NCI-H2029 treated with DMSO at 0.1 percent for 48 hours (cell line): ENCODE results near the gene TMEM254.
"Not testable (repeated sequence)": the region's sequence is repeated elsewhere in the genome, so short reads cannot be mapped to it uniquely, and the experiment has no call there.

Experiments
- DNase-seq: peaks from one replicate; lab custom pipeline; 2025; lab: John Stamatoyannopoulos, UW

Gene TMEM254

GRCh38 chr10:80077869-80078447, 507 bp upstream of the TMEM254 start:
- no peak for DNase-seq

DNA sequence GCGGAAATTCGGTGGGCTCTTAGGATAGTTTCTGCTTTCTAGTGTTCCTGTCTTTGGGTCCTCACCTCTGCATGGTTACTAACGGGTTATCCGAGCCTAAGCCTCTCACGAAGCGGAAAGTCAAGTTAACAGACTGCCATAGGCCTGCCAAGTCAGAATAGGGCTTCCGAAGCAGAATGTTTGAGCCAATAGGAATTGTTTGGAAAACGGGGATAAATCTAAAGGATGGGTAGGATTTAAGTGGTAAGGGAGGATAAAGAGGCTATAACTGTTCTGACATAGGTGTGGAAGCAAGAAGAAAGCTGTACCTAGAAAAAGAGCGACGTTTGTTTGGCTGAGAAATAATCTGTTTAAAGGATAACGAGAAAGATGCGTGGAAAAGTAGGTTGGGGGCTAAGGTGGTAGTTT, 851 bp downstream of the TMEM254 start:
- no peak for DNase-seq

GRCh38 chr10:80081026-80081425, 2.6 kb downstream of the TMEM254 start:
- DNase-seq, result no peak

- DNase-seq, result no peak
These were observed 3.6 kb downstream of the TMEM254 start for GRCh38 chr10:80081801-80082750.

GRCh38 chr10:80090121-80090520, 11.7 kb downstream of the TMEM254 start:
- peak; percentile 16 for DNase-seq

DNA sequence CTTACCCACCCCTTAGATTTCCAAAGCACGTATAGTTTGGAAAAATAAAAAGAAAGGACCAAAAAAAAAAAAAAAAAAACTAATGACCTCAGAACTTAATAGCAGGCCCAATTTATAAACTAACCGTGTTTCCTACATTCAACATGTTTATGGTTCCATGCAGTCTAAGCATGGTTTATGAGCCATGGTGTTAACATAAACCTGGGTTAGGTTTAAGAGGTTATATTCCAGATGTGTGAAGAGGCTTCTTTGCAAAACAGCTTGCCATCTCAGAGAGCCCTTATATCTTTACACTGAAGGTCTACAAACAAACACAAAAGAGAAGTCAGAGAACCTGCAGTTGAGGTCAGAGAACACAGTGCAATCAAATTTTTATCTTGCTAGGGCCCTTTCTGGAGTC, 15.8 kb downstream of the TMEM254 start:
- DNase-seq, result no peak

- DNase-seq, result not testable (repeated sequence)
These were observed 19.8 kb downstream of the TMEM254 start for GRCh38 chr10:80098272-80098671.

DNA sequence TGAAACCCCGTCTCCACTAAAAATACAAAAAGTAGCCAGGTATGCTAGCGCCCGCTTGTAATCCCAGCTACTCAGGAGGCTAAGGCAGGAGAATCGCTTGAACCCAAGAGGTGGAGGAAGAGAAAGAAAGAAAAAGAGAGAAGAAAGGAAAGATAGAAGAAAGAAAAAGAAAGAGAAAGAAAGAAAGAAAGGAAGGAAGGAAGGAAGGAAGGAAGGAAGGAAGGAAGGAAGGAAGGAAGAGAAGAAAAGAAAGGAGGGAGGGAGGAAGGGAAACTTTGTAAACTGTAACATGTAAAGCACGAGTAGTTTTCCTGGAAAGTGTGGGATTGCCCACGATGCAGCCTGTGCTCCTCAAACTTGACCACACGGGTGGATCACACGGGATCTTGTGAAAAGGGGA, 20.8 kb downstream of the TMEM254 start:
- not testable (repeated sequence) for DNase-seq

- no peak for DNase-seq
These were observed 21.7 kb downstream of the TMEM254 start for GRCh38 chr10:80100116-80100515.

GRCh38 chr10:80100861-80101695, 22.6 kb downstream of the TMEM254 start:
- DNase-seq, result no peak

- DNase-seq, result no peak
These were observed 25.8 kb downstream of the TMEM254 start for GRCh38 chr10:80104066-80104926.

GRCh38 chr10:80108576-80109239, 30.2 kb downstream of the TMEM254 start:
- no peak for DNase-seq

DNA sequence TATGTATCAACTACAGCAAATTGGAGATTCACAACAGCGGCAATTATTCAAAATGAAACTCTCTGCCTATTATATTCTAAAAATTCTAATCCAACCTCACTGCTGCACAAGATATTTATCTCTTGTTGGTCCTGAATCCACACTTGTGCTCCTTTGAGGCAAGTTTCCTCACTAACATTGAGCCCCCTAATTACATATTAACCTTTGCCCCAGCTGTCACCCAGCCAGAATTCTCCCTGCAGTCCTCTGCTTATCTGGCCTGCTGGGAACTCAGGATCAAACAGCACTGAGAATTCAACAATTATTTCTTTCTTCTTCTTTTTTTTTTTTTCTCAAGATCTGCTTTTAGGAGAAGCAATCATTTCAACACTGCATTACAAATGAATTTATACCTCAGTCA, 32.5 kb downstream of the TMEM254 start:
- DNase-seq, result no peak

- no peak for DNase-seq
These were observed 40.2 kb downstream of the TMEM254 start for GRCh38 chr10:80118669-80119068.

DNA sequence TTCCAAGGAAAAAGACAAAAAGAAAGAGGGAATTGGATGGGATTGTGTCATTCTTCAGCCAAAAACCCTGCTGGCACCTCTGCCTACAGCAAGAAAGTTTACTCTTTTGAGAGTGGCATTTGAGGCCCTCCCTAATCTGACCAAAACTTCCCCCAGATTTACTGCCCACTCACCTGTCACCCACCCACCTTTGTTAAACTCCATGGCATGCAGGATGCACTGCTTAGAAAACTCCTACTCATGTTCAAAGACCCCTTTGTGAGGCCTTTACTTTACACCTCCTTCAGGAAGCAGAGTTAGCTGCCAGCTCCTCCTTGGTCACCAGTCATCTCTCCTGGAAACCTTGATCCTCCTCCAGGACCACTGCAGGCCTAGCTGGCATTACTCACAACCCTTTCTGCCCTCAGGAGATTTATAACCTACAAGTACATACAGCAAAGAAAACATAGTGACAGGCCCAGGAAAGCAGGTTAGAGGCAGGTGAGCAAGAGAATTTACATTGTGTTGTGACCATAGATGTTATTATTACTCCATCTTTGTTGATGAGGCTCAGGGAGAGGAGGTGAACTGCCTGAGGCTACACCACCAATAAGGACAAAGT, 43.7 kb downstream of the TMEM254 start:
- no peak for DNase-seq

DNA sequence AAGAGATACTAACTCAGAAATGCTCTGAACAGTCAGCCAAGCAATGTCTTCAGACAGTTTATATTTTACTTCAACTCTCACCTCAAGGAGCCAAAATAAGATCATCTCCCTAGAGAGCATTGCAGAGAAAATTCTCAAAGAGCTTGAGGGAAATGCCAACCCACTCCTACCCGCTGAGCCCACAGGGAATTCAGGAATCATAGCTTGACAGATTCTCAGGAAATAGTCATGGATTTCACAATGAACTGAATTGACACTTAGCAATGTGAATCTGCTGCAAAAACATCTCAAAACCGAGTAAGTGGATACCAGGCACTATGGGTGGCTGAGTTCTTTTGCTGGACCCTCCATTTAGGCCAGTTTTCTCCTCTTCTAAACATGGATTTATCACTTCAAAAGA, 44.3 kb downstream of the TMEM254 start:
- DNase-seq, result no peak

GRCh38 chr10:80126876-80127275, 48.4 kb downstream of the TMEM254 start:
- DNase-seq, result no peak

- DNase-seq, result no peak
These were observed 53.0 kb downstream of the TMEM254 start for GRCh38 chr10:80131499-80131901.

GRCh38 chr10:80132299-80133139, 54.1 kb downstream of the TMEM254 start, which contains the start of gene PLAC9:
Gene PLAC9 (plus strand): TSS chr10:80132730. CDS start chr10:80132763, 33 bp downstream.
- no peak for DNase-seq

DNA sequence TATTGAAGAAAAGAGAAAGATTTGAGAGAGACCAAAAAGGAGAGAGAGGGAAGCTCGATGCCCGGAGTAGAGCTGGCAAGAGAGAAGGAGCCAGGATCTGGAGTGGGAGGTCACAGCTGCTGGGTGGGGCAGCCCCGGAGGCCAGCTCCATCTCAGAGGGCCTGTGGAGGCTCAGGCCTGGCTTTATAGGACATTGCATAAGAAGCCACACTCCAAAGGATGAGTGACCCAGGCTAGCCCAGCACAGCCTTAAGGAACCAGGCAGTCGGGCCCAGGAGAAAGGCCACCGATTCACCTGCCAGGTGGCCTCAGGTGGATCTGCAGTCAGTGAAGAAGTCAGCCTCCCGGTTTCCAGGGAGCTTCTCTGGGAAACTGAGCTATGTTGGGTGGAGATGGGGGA, 54.7 kb downstream of the TMEM254 start:
- no peak for DNase-seq
